GM12865 (cell line): ENCODE data around the gene SLX1A.
"Not testable (repeated sequence)": the region's sequence is repeated elsewhere in the genome, so short reads cannot be mapped to it uniquely, and the experiment has no call there.

Experiments used
- DNase-seq: peaks from one replicate; pipeline ENCODE4 v3.0.0; 2010; ENCODE audit warnings: low read depth
- H3K4me3 ChIP-seq: 2 replicates; pipeline ENCODE4 v1.5.1; 2011; ENCODE audit warnings: mild to moderate bottlenecking, low read depth, low read length, control low read depth

Gene SLX1A

DNA sequence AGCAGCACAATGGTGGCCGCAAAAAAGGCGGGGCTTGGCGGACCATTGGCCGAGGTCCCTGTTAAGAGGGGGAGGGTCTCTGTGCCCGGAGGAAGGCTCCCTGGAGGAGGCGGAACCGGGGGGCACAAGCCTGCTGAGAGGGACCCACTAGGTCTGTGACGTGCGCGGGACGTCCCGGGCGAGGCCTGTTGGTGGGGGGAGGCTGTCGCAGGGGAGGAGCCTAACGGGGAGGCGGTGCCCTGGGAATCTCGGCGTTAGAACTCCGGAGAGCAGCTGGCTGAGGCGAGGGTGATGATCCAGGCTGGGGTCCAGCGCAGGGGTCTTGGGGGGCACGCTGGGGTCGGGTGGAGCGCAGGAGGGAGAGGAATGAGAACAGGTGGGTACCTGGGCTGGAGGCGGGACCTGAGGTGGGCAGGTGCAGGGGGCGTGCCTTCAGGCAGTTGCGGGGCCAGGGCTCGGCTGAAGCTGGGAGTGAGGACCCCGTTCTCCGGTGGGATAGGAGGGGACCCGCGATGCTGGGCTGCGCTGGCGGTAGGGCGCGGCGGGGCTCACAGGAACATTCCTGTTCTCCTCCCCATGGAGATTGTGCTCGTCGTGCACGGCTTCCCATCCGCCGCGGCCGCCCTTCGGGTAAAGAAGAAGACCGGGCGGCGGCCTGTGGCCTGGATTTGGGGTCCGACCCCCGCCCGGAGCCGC lies 12.0 kb downstream of the SLX1A start:
- H3K4me3 ChIP-seq, DNase-seq: not testable (repeated sequence)

- not testable (repeated sequence) for H3K4me3 ChIP-seq, DNase-seq
These were observed 12.6 kb downstream of the SLX1A start for GRCh38 chr16:30206252-30206651.

DNA sequence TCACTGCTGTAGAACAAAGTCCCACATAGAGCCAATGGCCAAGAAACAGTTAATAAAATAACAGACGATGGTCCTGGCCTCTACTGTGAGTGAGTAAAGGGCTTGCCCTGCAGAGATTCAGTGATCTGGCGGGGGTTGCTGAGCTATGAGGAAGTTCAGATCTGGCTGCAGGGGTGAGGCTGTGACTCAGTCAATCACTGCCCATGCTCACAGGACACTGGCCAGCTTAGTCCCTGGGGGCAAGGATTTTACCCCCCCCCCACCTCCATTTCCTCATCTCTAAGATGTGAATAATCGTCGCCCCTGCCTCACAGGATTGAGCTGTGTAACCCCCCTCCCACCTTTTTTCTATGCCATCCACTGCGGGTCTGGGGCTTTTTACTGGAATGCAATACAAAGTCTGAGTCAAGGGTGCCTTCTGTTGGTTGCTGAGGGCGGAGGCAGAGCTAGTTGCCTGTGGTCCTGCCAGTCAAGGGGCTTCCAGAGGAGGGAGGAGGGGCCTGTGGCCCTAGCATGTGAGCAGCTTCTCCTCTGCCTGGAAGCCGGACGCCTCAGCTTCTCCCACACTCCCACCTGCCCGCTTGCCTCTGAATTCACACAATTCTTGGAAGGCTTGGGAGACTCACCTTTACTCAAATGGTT lies 13.5 kb downstream of the SLX1A start:
- not testable (repeated sequence) for H3K4me3 ChIP-seq, DNase-seq

GRCh38 chr16:30209032-30209431 lies 15.4 kb downstream of the SLX1A start:
- not testable (repeated sequence) for H3K4me3 ChIP-seq, DNase-seq

DNA sequence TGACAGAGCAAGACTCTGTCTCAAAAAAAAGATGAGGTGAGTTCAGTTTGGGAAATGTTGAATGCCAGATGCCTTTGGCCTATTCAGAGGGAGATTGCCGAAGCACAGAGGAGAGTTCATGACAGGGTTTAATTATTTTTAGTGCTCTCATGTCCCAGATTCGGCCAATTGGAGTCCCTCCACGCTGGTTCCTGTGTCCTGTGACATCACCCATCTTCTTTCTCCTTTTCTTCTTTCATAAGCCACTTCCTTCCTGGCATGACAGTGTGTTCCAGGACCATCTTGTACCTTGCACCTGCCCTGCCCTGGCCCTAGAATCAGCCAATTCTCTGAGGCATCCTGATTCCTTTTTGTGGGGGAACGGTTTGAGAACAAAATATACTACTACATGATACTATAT lies 17.7 kb downstream of the SLX1A start:
- not testable (repeated sequence) for DNase-seq, H3K4me3 ChIP-seq

- not testable (repeated sequence) for H3K4me3 ChIP-seq, DNase-seq
These were observed 23.4 kb downstream of the SLX1A start for GRCh38 chr16:30217082-30217481.
